ENCODE results near the gene PML. TPM values are rescaled to one million over a fixed set of nuclear protein-coding genes. Genes with fewer than 3 reads are reported as not detected.

Gene PML
- polyA plus RNA-seq, 3 donors = 13.1 to 40.7 (median 20.6) TPM

DNA sequence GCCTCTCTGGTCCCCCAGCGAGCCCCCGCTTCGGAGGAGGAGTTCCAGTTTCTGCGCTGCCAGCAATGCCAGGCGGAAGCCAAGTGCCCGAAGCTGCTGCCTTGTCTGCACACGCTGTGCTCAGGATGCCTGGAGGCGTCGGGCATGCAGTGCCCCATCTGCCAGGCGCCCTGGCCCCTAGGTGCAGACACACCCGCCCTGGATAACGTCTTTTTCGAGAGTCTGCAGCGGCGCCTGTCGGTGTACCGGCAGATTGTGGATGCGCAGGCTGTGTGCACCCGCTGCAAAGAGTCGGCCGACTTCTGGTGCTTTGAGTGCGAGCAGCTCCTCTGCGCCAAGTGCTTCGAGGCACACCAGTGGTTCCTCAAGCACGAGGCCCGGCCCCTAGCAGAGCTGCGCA lies 3.5 kb downstream of the PML start:
- Mint-ChIP-seq H3K4me3 (no peak overlapping the region), H3K4me1 (peaks cover 44% of the 10 kb centered on the region)

DNA sequence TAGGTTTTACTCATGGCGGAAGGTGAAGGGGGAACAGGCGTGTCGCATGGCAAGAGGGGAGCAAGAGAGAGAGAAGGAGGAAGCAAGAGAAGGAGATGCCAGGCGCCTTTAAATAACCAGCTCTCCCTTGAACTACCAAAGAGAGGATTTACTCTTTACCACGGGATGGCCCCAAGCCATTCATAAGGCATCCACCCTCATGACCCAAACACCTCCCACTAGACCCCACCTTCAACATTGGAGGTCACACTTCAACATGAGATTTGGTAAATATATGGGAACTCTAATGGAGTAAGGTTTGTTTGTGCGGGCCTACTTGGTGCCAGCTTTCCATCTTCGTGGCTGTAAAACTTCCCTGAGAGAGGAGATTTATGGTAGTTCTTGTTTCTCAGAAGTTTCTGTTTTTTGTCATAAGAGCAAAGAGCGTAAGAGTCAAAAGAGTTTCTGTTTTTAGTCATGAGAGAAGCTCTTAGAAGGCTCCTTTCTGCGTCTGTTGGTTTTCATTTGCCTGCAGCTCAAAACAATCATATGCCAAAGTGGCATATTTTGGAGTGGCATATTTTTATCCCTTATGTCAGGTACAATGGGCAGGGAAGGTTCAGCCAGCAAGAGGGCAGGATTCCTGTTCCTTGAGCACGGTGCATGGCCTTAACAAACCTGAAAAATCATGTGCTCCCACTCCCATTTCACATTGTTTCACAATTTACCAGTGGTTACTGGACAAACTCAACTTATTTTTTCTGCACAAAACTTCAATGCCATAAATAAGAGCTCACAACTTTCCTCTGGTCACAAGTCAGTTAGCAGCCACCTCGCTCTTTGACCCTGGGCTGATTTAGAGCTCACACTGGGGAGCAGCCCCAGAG lies 12.5 kb downstream of the PML start:
- H3K27me3 Mint-ChIP-seq (ENCODE audit: low read depth in 3 of 3) = no peaks in the 10 kb centered on the region
- Histone ChIP-seq H3K9ac (ENCODE audit: insufficient read depth, low read length, poor library complexity, severe bottlenecking) (no peak overlapping the region), H3K27ac (ENCODE audit: low read depth in 1 of 2, low read length in 2 of 2) (peak overlapping the region in 1 of 2 donors; percentile 64), H3K4me2 (replicated peaks; ENCODE audit: extremely low read depth, low read length, poor library complexity, severe bottlenecking) (no peak overlapping the region), H4K20me1 (ENCODE audit: insufficient read depth, low read length) (peaks cover 99% of the 10 kb centered on the region), H2AFZ (ENCODE audit: insufficient read depth, low read depth, low read length, poor library complexity, severe bottlenecking) (no peak overlapping the region), H3K9me3 (replicated peaks in 1 of 2; ENCODE audit: control insufficient read depth in 1 of 2, insufficient read depth in 1 of 2, low read length in 2 of 2) (no peaks in the 10 kb centered on the region), H3K36me3 (replicated peaks in 1 of 2; ENCODE audit: control insufficient read depth in 1 of 2, insufficient read depth in 2 of 2, low read length in 2 of 2) (peaks cover 39 to 75% of the 10 kb centered on the region in 2 donors), H3K4me1 (ENCODE audit: control insufficient read depth in 1 of 2, insufficient read depth in 2 of 2, low read length in 2 of 2) (peaks cover 24 to 40% of the 10 kb centered on the region in 2 donors), H3K27me3 (ENCODE audit: control insufficient read depth in 2 of 2, insufficient read depth in 2 of 2, low read length in 2 of 2) (no peaks in the 10 kb centered on the region), H3K4me3 (replicated peaks in 1 of 3; ENCODE audit: low read depth in 2 of 3, low read length in 3 of 3) (no peak overlapping the region), H3K79me2 (ENCODE audit: insufficient read depth, low read length) (peaks cover 98% of the 10 kb centered on the region)
- H3K4me1 Mint-ChIP-seq = peaks cover 56% of the 10 kb centered on the region
- peak overlapping the region in 4 of 7 donors; percentile 8 to 61 (median 36) for H3K27ac Mint-ChIP-seq
- WGBS (ENCODE audit: insufficient coverage) = 68% methylated on average over 5 of the region's 11 CpGs
- TF ChIP-seq, protein P1, sequence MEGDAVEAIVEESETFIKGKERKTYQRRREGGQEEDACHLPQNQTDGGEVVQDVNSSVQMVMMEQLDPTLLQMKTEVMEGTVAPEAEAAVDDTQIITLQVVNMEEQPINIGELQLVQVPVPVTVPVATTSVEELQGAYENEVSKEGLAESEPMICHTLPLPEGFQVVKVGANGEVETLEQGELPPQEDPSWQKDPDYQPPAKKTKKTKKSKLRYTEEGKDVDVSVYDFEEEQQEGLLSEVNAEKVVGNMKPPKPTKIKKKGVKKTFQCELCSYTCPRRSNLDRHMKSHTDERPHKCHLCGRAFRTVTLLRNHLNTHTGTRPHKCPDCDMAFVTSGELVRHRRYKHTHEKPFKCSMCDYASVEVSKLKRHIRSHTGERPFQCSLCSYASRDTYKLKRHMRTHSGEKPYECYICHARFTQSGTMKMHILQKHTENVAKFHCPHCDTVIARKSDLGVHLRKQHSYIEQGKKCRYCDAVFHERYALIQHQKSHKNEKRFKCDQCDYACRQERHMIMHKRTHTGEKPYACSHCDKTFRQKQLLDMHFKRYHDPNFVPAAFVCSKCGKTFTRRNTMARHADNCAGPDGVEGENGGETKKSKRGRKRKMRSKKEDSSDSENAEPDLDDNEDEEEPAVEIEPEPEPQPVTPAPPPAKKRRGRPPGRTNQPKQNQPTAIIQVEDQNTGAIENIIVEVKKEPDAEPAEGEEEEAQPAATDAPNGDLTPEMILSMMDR (IDR thresholded peaks at IDR 0.05) = no peak
- intact Hi-C loops (cut with micrococcal nuclease) = no loop called here
- peaks cover 0 to 3% (median 0%) of the 10 kb centered on the region in 7 donors for H3K9me3 Mint-ChIP-seq
- H3K36me3 Mint-ChIP-seq = peaks cover 48 to 68% of the 10 kb centered on the region in 2 donors
- DNase-seq = no peak
- no peak overlapping the region for H3K4me3 Mint-ChIP-seq

More for the DNA sequence above, 3.5 kb downstream of the PML start:
- Histone ChIP-seq H3K79me2 (ENCODE audit: insufficient read depth, low read length) (peaks cover 90% of the 10 kb centered on the region), H3K27me3 (ENCODE audit: control insufficient read depth in 2 of 2, insufficient read depth in 2 of 2, low read length in 2 of 2) (no peaks in the 10 kb centered on the region), H3K4me3 (replicated peaks in 1 of 3; ENCODE audit: low read depth in 2 of 3, low read length in 3 of 3) (peak overlapping the region in 1 of 3 experiments; percentile 94), H3K4me1 (ENCODE audit: control insufficient read depth in 1 of 2, insufficient read depth in 2 of 2, low read length in 2 of 2) (peaks cover 31 to 46% of the 10 kb centered on the region in 2 donors), H4K20me1 (ENCODE audit: insufficient read depth, low read length) (peaks cover 59% of the 10 kb centered on the region), H3K36me3 (replicated peaks in 1 of 2; ENCODE audit: control insufficient read depth in 1 of 2, insufficient read depth in 2 of 2, low read length in 2 of 2) (peaks cover 23 to 53% of the 10 kb centered on the region in 2 donors), H3K27ac (ENCODE audit: low read depth in 1 of 2, low read length in 2 of 2) (peak overlapping the region in 1 of 2 donors; percentile 94), H3K4me2 (replicated peaks; ENCODE audit: extremely low read depth, low read length, poor library complexity, severe bottlenecking) (peak overlapping the region; percentile 98), H3K9me3 (replicated peaks in 1 of 2; ENCODE audit: control insufficient read depth in 1 of 2, insufficient read depth in 1 of 2, low read length in 2 of 2) (no peaks in the 10 kb centered on the region), H2AFZ (ENCODE audit: insufficient read depth, low read depth, low read length, poor library complexity, severe bottlenecking) (no peak overlapping the region), H3K9ac (ENCODE audit: insufficient read depth, low read length, poor library complexity, severe bottlenecking) (no peak overlapping the region)
- Mint-ChIP-seq H3K9me3 (peaks cover 0 to 5% (median 0%) of the 10 kb centered on the region in 7 donors), H3K27me3 (ENCODE audit: low read depth in 3 of 3) (peaks cover 0 to 3% (median 0%) of the 10 kb centered on the region in 3 donors), H3K27ac (peak overlapping the region in 4 of 7 donors; percentile 22 to 94 (median 81)), H3K36me3 (peaks cover 26 to 49% of the 10 kb centered on the region in 2 donors)
- no peak for DNase-seq
- WGBS (ENCODE audit: insufficient coverage) = 95% methylated on average over 27 of the region's 27 CpGs
- intact Hi-C loops (cut with micrococcal nuclease) = loop anchor here in 1 of 2 donors (10.0 kb wide), 1 partner anchor 1447 kb away; no protein-coding TSS in a partner anchor
- TF ChIP-seq, protein P1 (IDR thresholded peaks at IDR 0.05) = no peak
